GM18907 (cell line): ENCODE results near the gene IRAK4.
"Not testable (repeated sequence)": the region's sequence is repeated elsewhere in the genome, so short reads cannot be mapped to it uniquely, and the experiment has no call there.

Source experiments
- ATAC-seq: cut with Tn5 transposase; IDR thresholded peaks from one replicate; pipeline ENCODE4 v1.9.1; 2021; ENCODE audit warnings: mild to moderate bottlenecking, moderate library complexity; ENCODE audit not compliant: unreplicated experiment

Gene IRAK4

DNA sequence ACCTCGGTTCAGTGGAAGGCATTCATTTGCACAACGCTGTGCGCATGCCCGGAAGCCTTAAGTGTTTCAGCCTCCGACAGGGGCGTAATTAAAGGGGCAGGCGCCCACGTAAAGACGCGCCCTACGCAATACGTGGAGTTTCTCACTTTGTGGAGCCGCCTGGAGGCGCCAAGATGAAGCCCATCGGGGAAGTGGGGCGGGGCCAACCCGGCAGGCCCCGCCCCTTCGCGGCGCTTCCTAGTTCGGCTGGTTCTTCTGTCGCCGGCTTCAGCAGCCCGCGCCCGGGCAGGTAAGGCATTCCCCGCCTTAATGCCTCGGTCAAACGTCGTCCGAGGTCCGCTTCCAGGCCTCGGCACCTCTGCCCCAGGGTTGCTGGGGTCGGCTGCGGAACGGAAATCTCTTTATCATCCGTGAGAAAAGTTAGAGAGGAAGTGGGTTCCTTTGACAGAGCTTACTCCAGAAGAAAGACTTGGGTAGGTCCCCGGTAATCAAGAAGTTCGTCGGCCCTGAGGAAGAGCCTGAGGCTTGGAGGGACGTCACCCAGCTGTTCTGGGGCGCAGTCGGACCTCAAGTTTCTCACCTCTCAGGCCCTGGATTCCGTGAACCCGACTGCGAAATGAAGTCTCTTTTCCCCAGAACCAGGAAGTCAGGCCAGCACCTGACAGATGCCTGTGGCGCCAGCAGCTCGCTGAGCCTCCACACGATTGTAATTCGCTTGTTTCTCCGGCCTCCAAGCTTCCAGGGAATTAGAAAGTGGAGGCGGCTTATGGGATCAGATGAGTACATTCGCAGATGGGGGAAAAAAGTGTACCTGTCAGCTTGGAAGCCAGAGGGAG, at the start of gene IRAK4, which contains the start of gene PUS7L:
TSS of gene IRAK4 (plus strand) at position 224 of the 836 bp plus-strand sequence. CDS start 9,161 bp downstream, outside the sequence.
TSS of gene PUS7L (minus strand) at position 63 of the 836 bp plus-strand sequence. CDS start 3,545 bp downstream, outside the sequence.
- ATAC-seq = peak; percentile 98

DNA sequence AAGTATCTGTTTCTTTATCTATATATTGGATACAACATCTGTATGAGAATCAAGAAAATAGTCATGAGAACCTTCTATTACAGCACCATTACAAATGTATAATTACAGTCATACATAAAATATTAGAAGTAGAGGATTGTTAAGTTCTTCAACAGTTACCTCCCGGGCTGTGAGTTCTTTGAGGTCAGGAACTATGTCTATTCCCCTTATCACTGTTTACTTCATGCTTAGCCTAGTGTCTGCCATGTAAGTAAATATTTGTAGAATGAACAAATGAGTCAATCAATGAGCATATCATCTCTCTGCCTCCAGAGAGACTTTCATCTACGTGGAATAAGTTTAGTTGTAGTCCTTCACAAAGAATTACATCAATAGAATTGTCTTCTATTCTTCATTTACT, 47.4 kb upstream of the IRAK4 start:
- ATAC-seq = no peak

DNA sequence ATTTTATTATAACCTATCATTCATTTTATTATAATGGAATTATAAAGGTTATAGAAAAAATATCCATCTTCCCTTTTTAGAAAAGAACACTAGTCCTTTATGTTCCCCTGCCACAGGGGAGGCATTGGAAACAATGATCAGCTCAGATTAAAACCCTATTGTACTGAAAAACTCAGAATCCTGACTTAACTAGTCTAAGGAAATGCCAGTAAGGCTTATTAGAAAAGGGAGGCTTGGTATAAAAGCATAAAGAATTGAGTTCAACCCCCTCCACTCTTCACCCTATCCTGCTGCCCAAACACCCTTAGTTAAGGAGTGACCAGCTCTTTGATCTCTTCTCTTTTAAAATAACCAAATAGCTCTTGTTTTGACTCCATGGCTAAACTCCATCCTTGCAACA, 36.1 kb upstream of the IRAK4 start:
- no peak for ATAC-seq

DNA sequence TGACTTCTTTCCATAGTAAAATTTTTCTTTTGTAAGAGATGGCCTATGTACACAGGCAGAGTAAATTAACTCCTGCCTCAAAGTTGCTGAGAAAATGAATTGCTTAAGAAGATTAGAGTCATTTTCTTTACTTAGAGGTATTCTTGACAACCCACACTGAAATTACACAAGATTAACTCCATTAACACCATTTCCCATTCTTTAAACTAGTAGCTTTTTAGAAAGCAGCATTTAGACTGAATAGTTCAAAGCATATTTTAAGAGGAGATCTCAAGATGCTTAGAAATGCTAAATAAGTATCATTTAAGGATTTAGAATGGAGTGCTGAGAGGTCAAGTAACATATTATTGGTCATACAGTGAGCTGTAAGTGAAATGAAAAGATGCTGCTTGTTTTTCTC, 35.6 kb upstream of the IRAK4 start:
- no peak for ATAC-seq

DNA sequence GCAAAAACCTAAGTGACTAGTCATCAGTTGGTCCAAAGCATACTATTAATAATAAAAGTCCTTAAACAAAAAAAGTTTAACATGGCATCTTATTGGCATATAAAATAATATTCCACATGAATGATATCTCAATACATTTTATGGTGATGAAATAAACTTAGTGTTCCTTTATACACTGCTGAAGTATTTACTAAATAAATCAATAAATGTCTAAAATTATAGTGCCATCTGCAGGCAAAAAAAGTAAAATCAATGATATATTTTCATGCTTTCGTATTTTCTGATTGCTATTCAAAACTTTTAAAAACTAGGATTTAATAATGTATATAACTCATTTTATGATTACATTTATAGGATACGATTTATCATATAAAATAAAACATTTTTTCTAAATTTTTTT, 30.6 kb upstream of the IRAK4 start:
- no peak for ATAC-seq

DNA sequence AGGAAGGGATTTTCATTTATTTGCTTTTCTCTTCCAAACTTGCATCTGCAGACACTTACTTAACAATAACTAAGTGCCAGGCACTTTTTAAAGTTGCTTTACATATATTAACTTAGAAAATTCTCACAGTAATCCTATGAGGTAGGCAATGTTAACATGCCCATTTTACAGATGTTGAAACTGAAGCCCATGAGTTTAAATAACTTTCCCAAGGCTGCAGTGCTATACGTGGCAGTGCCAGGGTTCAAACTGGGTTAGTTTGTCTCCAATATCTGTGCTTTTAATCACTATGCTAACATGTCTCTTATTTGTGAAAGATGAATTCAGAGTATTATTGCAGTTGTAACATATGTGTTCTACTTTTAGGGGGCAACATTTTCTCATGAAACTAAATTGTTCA, 30.1 kb upstream of the IRAK4 start:
- no peak for ATAC-seq

DNA sequence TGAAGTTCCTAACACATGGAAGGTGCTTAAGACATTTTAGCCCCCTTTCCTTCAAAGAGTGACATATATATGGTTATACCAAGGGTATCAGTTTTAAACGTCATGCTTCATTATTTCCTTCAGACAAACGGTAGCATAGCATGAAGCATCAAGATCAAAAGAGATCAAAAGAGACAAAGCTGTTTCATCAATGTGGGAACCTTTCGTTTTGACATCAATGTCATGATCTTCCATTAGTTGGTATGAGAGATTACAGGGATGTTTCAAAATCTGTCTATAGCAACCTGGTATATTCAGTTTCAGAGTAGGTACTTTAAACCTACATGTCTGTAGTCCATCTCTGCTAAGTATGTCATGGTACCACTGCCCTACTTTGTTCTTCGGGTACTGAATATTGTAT, 28.5 kb upstream of the IRAK4 start:
- no peak for ATAC-seq

DNA sequence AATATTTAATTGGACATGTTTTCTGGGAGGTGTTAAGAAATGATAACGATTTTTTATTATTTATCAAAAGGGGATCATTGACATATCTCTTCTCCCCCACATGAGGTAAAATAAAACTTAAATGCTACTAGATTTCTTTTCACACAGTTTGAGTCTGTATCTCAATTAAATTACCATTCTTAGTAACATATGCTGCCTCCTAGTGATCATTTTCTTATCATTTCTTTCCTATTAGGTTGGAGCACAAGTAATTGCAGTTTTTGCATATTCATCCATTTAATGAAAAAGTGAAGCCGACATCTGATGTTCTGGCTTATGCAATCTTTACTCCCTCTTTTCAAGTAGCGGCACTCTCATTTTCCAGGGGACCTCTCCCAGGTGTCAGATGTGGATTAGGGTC, 25.1 kb upstream of the IRAK4 start:
- ATAC-seq = no peak

DNA sequence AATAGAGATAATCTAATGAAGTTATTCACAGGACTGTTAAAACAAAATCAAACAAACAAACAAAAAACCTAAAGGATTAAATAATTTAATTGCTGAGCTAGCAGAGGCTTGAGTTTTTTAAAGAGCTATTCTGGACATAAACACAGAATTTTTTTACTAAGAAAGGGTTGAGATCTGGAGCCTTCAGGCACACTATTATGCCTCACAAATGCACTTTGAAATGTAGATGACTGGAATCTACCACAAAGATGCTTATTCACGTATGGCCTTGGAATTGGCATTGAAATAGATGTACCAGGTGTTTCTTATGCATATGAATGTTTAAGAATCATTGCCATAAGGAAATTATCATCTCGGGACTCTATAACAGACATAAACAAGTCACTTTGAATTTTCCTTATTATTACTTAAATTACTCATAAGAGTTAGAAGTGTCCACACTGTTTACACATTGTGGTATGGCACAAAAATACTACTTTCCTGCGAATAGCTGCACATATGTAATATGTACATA, 21.8 kb upstream of the IRAK4 start:
- ATAC-seq = no peak

DNA sequence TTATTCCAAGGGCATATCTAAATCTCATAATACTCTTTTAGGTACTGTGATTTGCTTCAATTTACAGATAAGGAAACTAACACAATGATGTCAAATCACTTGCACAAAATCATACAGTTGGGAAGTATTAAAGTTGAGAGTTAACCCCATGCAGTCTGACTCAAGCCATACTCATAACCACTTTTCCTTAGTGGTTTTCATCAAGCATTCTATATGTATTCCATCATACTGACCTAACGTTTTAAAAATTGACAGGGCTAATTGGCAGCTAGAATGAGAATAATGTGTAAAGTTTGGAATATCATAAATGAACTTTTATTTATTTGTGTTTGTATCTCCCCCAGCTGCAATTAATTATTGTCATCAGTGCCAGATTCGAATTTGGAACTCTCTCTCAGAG, 21.1 kb upstream of the IRAK4 start:
- ATAC-seq = no peak

DNA sequence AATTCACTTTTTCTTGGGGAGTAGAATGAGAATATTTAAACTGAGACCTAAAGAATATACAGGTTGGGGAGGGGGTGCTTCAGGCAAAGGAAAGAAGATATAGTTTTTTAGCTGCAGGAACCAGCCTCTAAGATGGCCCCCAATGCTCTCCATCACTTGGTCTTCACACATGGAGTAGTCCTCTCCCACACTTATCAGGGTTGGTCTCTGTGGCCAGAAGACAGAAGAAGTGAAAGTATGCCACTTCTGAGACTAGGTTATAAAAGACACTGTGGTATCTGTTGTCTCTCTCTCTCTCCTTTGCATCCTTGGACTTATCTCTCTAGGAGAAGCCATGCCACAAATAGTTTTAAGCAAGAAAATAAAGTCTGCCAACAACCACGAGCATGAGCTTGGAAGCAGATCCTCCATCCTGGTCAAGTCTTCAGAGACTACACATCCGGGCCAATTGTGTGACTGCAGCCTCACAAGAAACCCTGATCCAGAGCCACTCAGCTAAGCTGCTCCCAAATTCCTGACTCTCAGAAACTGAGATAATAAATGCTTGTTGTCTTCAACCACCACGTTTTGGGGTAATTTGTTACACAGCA, 18.1 kb upstream of the IRAK4 start:
- ATAC-seq = peak; percentile 72

DNA sequence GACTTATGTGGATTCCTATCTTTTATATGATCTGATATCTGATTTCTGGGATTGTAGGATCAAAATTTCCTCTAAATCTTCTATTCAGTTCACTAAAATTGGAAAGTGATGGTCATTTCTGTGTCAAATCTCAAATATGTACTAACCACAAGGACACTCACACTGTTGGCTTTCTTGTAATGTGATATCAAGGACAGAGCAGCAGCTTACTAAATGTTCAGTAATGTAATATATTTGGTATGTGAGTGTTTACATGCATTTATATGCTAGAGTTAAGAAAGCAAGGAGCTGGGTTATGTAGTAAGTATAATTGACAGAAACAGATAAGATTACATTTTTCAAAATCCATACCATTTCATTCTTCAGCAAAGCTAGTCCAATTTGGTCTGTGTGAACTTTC, 16.6 kb upstream of the IRAK4 start:
- no peak for ATAC-seq

DNA sequence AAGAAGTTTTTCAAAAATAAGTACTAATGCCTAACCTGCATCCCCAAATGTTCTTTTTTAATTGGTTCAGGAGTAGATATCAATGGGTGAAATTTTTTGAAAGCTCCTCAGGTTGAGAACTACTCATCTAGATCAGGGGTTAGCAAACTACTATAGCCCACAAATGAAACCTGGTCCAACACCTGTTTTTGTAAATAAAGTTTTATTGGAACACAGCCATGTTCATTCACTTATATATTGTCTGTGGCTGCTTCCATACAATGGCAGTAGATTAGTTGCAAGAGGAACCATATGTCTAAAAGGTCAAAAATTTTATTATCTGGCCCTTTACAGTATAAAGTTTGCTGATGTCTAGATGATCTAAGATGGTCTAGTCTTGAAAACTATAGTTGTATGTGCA, 13.9 kb upstream of the IRAK4 start:
- ATAC-seq = no peak

DNA sequence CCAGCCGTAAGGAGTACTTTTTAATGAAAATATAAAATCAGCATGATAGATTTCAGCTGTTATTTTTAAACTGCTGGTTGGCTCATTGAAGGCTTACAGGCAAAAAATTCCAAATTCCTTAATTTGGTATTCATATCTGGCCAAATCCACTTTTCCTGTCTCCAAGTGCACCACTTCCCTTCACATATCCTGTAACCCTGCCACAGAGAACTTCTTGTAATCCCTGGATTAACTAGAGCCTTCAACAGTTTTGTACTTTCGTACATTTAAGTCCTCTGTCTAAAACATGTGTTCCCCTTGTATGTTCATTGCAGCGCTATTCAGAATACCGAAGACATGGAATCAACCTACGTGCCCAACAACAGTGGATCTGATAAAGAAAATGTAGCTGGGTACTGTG, 9.7 kb upstream of the IRAK4 start:
- ATAC-seq = no peak

DNA sequence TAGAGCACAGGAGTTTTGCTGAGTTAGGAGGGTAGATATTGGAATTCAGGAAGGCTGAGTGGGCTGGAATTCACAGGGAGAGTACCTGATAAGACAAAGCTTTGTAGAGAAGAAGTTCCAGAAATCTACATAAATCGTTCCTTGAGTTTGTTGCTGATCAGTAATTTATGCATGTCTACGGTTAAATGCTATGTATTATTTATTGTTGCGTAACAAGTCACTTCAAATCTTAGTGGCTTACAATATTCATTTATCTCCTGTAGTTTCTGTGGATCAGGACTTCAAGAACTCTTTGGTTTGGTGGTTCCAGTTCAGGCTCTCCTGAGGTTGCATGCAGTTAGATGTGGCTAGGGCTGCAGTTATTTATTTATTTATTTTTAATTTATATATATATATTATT, 7.9 kb upstream of the IRAK4 start:
- no peak for ATAC-seq

DNA sequence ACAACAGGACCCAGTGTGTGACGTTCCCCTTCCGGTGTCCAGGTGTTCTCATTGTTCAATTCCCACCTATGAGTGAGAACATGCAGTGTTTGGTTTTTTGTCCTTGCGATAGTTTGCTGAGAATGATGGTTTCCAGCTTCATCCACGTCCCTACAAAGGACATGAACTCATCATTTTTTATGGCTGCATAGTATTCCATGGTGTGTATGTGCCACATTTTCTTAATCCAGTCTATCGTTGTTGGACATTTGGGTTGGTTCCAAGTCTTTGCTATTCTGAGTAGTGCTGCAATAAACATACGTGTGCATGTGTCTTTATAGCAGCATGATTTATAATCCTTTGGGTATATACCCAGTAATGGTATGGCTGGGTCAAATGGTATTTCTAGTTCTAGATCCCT, 7.4 kb upstream of the IRAK4 start:
- not testable (repeated sequence) for ATAC-seq

DNA sequence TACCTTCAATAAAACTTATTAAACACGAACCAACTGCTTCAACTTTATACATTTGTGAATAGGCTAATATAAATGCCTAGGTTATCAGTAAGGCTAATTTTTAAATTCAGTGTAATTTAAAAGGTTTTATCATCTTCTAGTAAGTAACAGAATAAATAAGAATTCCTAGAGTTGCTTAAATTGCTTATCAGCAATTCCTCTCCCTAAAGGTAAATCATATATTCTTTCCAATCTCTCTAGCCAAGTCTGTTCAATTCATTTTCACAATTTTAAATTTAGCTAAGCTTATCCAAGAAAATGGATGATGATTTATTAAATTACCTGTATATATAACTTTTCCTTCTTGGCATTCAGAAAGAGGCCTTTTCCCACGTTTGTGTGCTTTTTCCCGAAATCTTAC, 4.7 kb upstream of the IRAK4 start:
- no peak for ATAC-seq

DNA sequence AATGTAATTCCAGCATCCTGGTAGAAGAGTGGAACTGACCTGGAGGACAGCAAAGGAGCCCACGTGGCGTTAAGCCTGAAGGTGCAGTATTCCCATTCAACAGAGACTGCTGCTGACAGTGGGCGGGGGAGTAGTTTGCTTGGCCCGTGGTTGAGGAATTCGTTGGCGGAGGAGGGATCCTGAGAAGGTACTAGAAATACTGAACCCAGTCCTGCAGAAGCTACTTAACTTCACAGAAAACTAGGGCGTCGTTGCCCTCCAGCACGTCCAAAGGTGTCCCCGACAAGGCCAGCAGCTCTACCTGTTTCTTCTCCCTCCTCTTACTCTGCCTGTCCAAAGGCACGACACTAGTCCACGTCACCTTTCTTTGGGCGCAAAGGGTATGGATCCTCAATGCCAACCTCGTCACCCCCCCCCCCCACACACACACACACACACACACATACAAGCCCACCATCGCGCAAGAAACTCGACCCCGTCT, 464 bp upstream of the IRAK4 start:
- no peak for ATAC-seq

DNA sequence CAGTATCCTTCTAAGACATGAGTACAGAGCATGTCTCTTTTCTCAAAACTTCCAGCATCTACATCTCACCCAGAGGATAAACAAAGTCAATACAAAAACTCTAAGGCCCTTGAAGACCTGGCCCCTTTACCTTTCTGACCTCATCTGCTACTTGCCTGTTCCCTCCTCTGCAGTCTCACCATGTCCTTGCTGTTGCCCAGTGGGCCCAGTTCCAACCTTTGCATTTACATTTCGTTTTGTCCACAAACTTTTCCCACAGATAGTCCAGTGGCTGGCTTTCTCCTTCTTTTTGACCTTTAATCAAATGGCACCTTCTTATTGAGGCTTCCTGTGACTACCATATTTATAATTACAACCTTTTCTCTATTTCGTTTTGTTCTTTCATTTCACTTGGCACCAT, 1.6 kb downstream of the IRAK4 start:
- no peak for ATAC-seq

DNA sequence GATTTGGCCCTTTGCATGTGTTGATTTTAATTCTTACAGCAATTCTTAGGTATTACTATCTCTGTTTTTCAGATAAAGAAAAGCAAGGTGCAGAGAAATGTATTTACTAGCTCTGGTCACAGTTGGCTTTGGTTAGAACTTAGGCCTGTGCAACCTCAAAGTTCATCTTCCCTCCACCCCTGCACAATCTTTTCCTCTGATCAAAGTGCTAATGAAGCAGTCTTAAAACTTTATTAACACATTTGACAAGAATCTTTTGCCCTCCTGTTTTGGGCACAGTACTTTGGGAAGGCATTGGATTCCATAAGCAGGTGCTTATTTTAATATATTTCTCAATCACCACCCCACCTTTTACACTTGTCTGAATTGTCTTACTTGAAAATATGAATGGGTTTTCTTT, 2.7 kb downstream of the IRAK4 start:
- ATAC-seq = no peak

DNA sequence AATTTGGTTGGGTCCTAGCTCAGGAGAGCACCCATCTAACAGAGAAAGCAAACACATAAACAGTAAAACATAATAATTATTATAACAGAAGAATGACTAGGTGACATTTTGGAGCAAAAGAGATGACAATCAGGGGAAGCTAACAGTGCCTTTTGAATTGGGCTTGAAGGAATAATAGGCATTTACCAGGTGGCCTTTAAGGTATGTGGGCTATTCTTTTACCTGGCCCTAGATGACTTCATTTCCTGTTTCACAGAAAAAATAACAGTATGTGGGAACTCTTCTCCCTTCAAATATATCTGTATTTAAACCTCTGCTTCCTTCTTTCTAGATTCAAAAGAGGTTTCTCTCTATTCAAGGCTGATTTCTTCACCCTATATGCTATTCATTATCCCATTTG, 3.8 kb downstream of the IRAK4 start:
- ATAC-seq = no peak

DNA sequence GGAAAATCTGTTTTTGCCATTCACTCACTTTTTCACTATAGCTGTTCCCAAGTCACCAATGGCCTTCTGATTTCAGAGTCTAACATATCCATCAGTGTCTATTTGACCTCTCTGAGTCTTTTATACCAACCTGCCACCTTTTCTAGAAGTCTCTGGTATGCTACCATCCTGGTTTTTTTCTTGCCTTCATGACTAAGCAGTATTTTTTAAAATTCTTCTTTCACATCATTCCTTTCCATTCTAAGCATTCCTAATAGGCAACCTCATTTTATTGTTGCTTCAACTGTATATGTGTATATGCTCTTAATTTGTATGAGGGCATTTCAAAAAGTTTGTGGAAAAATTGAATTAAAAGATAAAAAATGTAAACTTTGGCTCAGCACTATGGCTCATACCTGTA, 5.0 kb downstream of the IRAK4 start:
- no peak for ATAC-seq
